HCT116 (cell line): ENCODE measurements around the gene TTC16.

Experiments used
- EZH2 ChIP-seq: fragments of 200-600 bp; sonication (generic); IDR thresholded peaks from 2 replicates; pipeline ENCODE4 v1.6.1; 2017; ENCODE audit warnings: antibody characterized with exemption, mixed run types
- EZH2phosphoT487 ChIP-seq: fragments of 200-600 bp; IDR thresholded peaks from 2 replicates; pipeline ENCODE4 v1.6.1; 2018; ENCODE audit warnings: antibody characterized with exemption, borderline replicate concordance
- JUND ChIP-seq: IDR thresholded peaks from 2 replicates; pipeline ENCODE4 v1.6.1; 2012
- POLR2A ChIP-seq: IDR thresholded peaks from 2 replicates; pipeline ENCODE4 v1.7.0; 2011; ENCODE audit warnings: borderline replicate concordance; ENCODE audit not compliant: insufficient read depth, insufficient read length; ENCODE audit errors: extremely low read depth
- SIN3A ChIP-seq: IDR thresholded peaks from 2 replicates; pipeline ENCODE4 v1.6.1; 2012; ENCODE audit warnings: low read depth
- YY1 ChIP-seq: IDR thresholded peaks from 2 replicates; pipeline ENCODE4 v1.6.1; 2011; ENCODE audit warnings: low read length, low read depth, moderate library complexity, mild to moderate bottlenecking; ENCODE audit not compliant: insufficient replicate concordance; ENCODE audit errors: extremely low read depth
- TF ChIP-seq, protein P1 (sequence below), 3 experiments: fragments of 200-600 bp in 1 of 3; sonication (generic) in 1 of 3; IDR thresholded peaks in 2 of 3; conservative IDR thresholded peaks in 1 of 3; 2 replicates each; pipeline ENCODE4 v1.5.1; 2012 to 2017; ENCODE audit warnings: low read depth in 2 of 3, low read length in 2 of 3, antibody characterized with exemption in 1 of 3, borderline replicate concordance in 1 of 3, control low read depth in 1 of 3, mild to moderate bottlenecking in 1 of 3, mixed read lengths in 1 of 3, mixed run types in 1 of 3, moderate library complexity in 1 of 3; ENCODE audit not compliant: insufficient read depth in 1 of 3
- TF ChIP-seq, protein P2 (sequence below): IDR thresholded peaks from 2 replicates; pipeline ENCODE4 v1.6.1; 2011; ENCODE audit warnings: mild to moderate bottlenecking, low read length, moderate library complexity; ENCODE audit not compliant: insufficient replicate concordance; ENCODE audit errors: extremely low read depth
- TF ChIP-seq, protein P3 (sequence below): IDR thresholded peaks from 2 replicates; pipeline ENCODE4 v1.6.1; 2012

DNA sequence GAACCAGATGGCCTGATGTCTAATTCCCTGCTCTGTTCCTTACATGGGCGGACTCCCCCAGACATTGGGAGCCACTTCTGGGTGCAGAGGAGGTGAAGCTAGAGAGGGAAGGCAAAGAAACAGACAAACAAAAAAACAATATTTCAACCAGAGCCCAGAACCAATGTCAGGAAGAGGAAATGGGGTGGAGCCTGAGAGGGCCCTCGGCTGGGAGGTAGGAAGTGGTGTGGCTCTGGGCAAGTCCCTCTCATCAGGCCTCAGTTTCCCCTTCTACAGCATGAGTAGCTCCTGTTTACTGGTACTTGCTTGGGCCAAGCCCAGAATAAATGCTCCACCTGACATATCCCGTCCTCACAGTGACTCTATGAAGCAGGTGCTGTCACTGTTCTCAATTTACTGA, 51.5 kb downstream of the TTC16 start:
- TF ChIP-seq, protein P1, sequence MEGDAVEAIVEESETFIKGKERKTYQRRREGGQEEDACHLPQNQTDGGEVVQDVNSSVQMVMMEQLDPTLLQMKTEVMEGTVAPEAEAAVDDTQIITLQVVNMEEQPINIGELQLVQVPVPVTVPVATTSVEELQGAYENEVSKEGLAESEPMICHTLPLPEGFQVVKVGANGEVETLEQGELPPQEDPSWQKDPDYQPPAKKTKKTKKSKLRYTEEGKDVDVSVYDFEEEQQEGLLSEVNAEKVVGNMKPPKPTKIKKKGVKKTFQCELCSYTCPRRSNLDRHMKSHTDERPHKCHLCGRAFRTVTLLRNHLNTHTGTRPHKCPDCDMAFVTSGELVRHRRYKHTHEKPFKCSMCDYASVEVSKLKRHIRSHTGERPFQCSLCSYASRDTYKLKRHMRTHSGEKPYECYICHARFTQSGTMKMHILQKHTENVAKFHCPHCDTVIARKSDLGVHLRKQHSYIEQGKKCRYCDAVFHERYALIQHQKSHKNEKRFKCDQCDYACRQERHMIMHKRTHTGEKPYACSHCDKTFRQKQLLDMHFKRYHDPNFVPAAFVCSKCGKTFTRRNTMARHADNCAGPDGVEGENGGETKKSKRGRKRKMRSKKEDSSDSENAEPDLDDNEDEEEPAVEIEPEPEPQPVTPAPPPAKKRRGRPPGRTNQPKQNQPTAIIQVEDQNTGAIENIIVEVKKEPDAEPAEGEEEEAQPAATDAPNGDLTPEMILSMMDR (IDR thresholded peaks at IDR 0.05 in 2 of 3, conservative IDR thresholded peaks at IDR 0.05 in 1 of 3; ENCODE audit: borderline replicate concordance in 1 of 3, insufficient read depth in 1 of 3, low read depth in 2 of 3, low read length in 2 of 3): no peak
- TF ChIP-seq JUND (no peak), POLR2A (no peak), EZH2phosphoT487 (no peak), SIN3A (no peak), YY1 (no peak), EZH2 (no peak)
- TF ChIP-seq, protein P2, sequence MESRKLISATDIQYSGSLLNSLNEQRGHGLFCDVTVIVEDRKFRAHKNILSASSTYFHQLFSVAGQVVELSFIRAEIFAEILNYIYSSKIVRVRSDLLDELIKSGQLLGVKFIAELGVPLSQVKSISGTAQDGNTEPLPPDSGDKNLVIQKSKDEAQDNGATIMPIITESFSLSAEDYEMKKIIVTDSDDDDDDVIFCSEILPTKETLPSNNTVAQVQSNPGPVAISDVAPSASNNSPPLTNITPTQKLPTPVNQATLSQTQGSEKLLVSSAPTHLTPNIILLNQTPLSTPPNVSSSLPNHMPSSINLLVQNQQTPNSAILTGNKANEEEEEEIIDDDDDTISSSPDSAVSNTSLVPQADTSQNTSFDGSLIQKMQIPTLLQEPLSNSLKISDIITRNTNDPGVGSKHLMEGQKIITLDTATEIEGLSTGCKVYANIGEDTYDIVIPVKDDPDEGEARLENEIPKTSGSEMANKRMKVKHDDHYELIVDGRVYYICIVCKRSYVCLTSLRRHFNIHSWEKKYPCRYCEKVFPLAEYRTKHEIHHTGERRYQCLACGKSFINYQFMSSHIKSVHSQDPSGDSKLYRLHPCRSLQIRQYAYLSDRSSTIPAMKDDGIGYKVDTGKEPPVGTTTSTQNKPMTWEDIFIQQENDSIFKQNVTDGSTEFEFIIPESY: no peak
- TF ChIP-seq, protein P3, sequence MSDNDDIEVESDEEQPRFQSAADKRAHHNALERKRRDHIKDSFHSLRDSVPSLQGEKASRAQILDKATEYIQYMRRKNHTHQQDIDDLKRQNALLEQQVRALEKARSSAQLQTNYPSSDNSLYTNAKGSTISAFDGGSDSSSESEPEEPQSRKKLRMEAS: no peak
